HL-60 (cell line): ENCODE results near the gene LDLRAD1.

Source experiments
- CTCF ChIP-seq: IDR thresholded peaks from one replicate; pipeline ENCODE4 v1.5.1; 2011; ENCODE audit warnings: low read length, control low read depth, inconsistent platforms; ENCODE audit not compliant: insufficient read depth
- GABPA ChIP-seq: IDR thresholded peaks from 2 replicates; pipeline ENCODE4 v1.6.1; 2012; ENCODE audit warnings: low read depth
- REST ChIP-seq: IDR thresholded peaks from 2 replicates; pipeline ENCODE4 v1.6.1; 2012; ENCODE audit warnings: low read depth; ENCODE audit not compliant: insufficient replicate concordance

GRCh38 chr1:54017979-54018378 is at the start of gene LDLRAD1:
- no peak for TF ChIP-seq CTCF
- TF ChIP-seq GABPA: no peak
- no peak for TF ChIP-seq REST
